ENCODE results near the gene RAD51B.

DNA sequence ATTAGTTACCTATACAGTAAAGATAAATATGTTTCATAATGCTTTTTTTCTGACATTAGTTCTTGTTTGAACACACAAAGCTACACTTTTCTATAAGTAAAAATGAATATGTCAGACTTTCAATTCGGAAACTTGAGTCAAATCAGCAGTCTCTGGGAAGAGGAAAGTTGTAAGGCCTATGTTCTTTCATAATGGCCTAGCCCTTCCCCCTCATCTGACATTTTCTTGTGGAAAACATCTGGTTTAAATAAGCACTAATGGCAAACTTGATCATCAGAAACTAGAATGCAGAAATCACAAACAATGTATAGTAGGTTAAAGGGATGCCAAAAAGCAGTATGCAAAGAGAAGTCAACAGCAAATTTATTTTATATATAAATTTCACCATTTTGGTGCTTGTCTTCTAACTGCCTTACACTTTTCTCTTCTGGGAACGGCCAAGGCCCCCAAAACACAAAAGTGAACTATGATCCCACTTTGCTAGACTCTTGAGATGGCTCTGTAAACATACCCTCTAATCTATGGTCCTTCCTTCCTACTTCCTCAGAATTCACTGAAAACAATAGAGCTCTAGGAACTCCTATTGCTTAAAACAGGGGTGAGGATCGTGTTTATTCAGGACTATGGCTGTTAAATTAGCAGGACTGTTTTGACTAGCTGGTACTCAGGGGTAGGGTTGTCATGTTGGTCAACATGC, 444.1 kb downstream of the RAD51B start:
- TF ChIP-seq POLR2A (IDR thresholded peaks at IDR 0.05): no peak
- TF ChIP-seq, protein P1, sequence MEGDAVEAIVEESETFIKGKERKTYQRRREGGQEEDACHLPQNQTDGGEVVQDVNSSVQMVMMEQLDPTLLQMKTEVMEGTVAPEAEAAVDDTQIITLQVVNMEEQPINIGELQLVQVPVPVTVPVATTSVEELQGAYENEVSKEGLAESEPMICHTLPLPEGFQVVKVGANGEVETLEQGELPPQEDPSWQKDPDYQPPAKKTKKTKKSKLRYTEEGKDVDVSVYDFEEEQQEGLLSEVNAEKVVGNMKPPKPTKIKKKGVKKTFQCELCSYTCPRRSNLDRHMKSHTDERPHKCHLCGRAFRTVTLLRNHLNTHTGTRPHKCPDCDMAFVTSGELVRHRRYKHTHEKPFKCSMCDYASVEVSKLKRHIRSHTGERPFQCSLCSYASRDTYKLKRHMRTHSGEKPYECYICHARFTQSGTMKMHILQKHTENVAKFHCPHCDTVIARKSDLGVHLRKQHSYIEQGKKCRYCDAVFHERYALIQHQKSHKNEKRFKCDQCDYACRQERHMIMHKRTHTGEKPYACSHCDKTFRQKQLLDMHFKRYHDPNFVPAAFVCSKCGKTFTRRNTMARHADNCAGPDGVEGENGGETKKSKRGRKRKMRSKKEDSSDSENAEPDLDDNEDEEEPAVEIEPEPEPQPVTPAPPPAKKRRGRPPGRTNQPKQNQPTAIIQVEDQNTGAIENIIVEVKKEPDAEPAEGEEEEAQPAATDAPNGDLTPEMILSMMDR (IDR thresholded peaks at IDR 0.05): no peak
